OCI-LY7 (cell line): ENCODE measurements around the gene OPCML. TPM values are rescaled to one million over a fixed set of nuclear protein-coding genes. Genes with fewer than 3 reads are reported as not detected.

Experiments used
- BruUV-seq: library from RNA; stranded (reverse); fragments of 400-500 nt; replicated peaks from 2 replicates; lab custom pipeline; 2021; lab: Mats Ljungman, UMichigan
- CTCF ChIA-PET: fragments of 300-600 bp; sonication (Branson Sonifier 250); formaldehyde crosslinking; loops from one replicate; lab custom pipeline; 2022; ENCODE audit warnings: antibody characterized with exemption; ENCODE audit not compliant: unreplicated experiment; lab: Charles Lee
- POLR2A ChIA-PET: fragments of 300-600 bp; sonication (Branson Sonifier 250); formaldehyde crosslinking; loops from one replicate; lab custom pipeline; 2022; ENCODE audit warnings: antibody characterized with exemption; lab: Charles Lee
- DNase-seq: peaks from one replicate; pipeline ENCODE4 v3.0.0-alpha.2; 2015; ENCODE audit warnings: low spot score
- H2AFZ ChIP-seq: fragments of 200-600 bp; sonication (generic), shearing (Covaris generic); 2 replicates; pipeline ENCODE4 v1.6.1; 2014; ENCODE audit warnings: mild to moderate bottlenecking, antibody characterized with exemption, low read length, moderate library complexity
- H3K27ac ChIP-seq: fragments of 200-600 bp; sonication (generic); 2 replicates; pipeline ENCODE4 v1.5.1; 2014; ENCODE audit warnings: mixed run types, low read depth, mild to moderate bottlenecking, moderate library complexity, low read length, inconsistent platforms; ENCODE audit not compliant: poor library complexity, severe bottlenecking
- H3K36me3 ChIP-seq: fragments of 200-600 bp; sonication (generic); 2 replicates; pipeline ENCODE4 v1.6.1; 2014; ENCODE audit warnings: mild to moderate bottlenecking, antibody characterized with exemption, low read length, moderate library complexity, mixed read lengths; ENCODE audit not compliant: insufficient read depth
- H3K4me1 ChIP-seq: fragments of 200-600 bp; sonication (generic); 2 replicates; pipeline ENCODE4 v1.5.1; 2014; ENCODE audit warnings: mild to moderate bottlenecking, low read length; ENCODE audit not compliant: insufficient read depth, poor library complexity, severe bottlenecking
- H3K4me2 ChIP-seq: fragments of 200-600 bp; sonication (generic); 2 replicates; pipeline ENCODE4 v1.6.1; 2014; ENCODE audit warnings: mild to moderate bottlenecking, low read length
- H3K4me3 ChIP-seq: fragments of 200-600 bp; sonication (generic); 2 replicates; pipeline ENCODE4 v1.5.1; 2014; ENCODE audit warnings: mild to moderate bottlenecking, low read depth, low read length; ENCODE audit not compliant: poor library complexity, severe bottlenecking
- H3K79me2 ChIP-seq: fragments of 200-600 bp; sonication (generic); 2 replicates; pipeline ENCODE4 v1.6.1; 2016; ENCODE audit warnings: low read depth, mild to moderate bottlenecking, low read length, moderate library complexity, mixed read lengths; ENCODE audit not compliant: insufficient read depth
- H3K9me2 ChIP-seq: fragments of 200-600 bp; sonication (generic); 2 replicates; pipeline ENCODE4 v1.6.1; 2016; ENCODE audit warnings: mild to moderate bottlenecking, low read length, mixed read lengths; ENCODE audit not compliant: insufficient read depth
- H3K9me3 ChIP-seq: fragments of 200-600 bp; sonication (generic); 2 replicates; pipeline ENCODE4 v1.6.1; 2014; ENCODE audit warnings: mild to moderate bottlenecking, mixed run types, low read length, mixed read lengths
- H4K20me1 ChIP-seq: fragments of 200-600 bp; sonication (generic); 2 replicates; pipeline ENCODE4 v1.6.1; 2014; ENCODE audit warnings: mild to moderate bottlenecking, antibody characterized with exemption, low read length, moderate library complexity, mixed read lengths; ENCODE audit not compliant: insufficient read depth
- CTCF ChIP-seq: fragments of 200-600 bp; sonication (generic); conservative IDR thresholded peaks from 2 replicates; pipeline ENCODE4 v1.5.1; 2014; ENCODE audit warnings: mild to moderate bottlenecking, antibody characterized with exemption, low read length, moderate library complexity, mixed read lengths
- EZH2phosphoT487 ChIP-seq: fragments of 200-600 bp; sonication (generic); IDR thresholded peaks from 2 replicates; pipeline ENCODE4 v1.6.1; 2018; ENCODE audit warnings: low read depth, borderline replicate concordance, mild to moderate bottlenecking, mixed run types, antibody characterized with exemption, low read length, moderate library complexity, mixed read lengths
- intact Hi-C: fragments of 100-400 bp; cut with micrococcal nuclease; formaldehyde crosslinking; loops from one replicate; pipeline ENCODE4 v1.10.0; 2022; ENCODE audit not compliant: unreplicated experiment
- total RNA-seq, 2 experiments: library from RNA; depleted of rRNA in 1 of 2; stranded (reverse); fragments of >200 nt in 1 of 2; shearing (Covaris generic) in 1 of 2; gene quantifications; 2 replicates each; pipeline ENCODE4 v1.2.3, GENCODE V29; 2014 to 2022

OPCML gene
- total RNA-seq, 2 experiments from 2014 or later: not detected

DNA sequence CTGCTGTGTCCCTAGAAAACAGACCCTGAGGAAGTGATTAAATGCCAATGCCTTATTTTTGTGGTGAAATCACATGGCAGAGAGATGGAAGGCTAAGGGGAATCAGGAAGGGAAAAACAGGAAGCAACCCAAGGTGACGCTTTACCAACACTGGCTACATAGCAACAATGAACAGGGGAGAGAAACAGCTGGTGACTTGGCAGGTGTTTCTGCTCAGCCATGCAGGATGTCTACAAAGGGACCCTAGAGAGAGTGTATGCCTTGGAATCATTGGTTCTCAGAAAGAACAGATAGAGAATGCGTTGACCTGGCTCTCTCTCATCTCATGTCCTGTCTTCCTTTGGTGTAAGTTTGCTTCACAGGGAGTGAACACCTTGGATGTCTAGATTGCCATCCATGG is 911.9 kb downstream of the OPCML start:
- CTCF ChIA-PET: no interaction called here
- H3K9me2 ChIP-seq: no peaks in the 10 kb centered on the region
- no peaks in the 10 kb centered on the region for H4K20me1 ChIP-seq
- no peaks in the 10 kb centered on the region for H3K36me3 ChIP-seq
- H3K4me2 ChIP-seq: no peak overlapping the region
- H3K79me2 ChIP-seq: no peaks in the 10 kb centered on the region
- TF ChIP-seq CTCF (no peak), EZH2phosphoT487 (no peak)
- no peak overlapping the region for H2AFZ ChIP-seq
- BruUV-seq: no TSS peak
- H3K27ac ChIP-seq: no peak overlapping the region
- intact Hi-C loops: no loop called here
- H3K9me3 ChIP-seq: no peaks in the 10 kb centered on the region
- H3K4me3 ChIP-seq: no peak overlapping the region
- POLR2A ChIA-PET: no interaction called here
- DNase-seq: no peak
- no peaks in the 10 kb centered on the region for H3K4me1 ChIP-seq

DNA sequence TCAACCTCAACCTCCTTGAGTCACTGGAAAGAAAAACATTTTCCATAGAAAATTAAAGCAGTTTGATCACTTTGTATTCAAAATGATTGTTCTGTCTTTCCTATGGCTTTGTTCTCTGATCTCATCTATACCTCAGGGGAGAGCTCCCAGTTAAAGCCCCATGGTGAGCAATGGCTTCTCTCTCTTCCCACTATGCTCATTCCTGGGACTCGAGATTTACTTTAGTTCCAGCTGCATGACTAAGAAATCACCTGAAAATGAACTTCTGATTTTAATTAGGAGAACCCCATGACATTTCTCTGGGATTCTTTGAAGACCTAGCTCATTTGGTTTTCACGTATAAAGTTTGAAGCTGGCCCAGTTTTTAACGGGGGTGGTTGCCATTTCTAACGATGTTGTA is 921.5 kb downstream of the OPCML start:
- intact Hi-C loops: no loop called here
- POLR2A ChIA-PET: interaction anchor here (0.7 to 0.9 kb wide), 2 partner anchors 11 to 17 kb away, joined by 3 to 4 read pairs; no protein-coding TSS in a partner anchor
- H2AFZ ChIP-seq: no peak overlapping the region
- TF ChIP-seq EZH2phosphoT487: no peak
- TF ChIP-seq CTCF: no peak
- no peaks in the 10 kb centered on the region for H4K20me1 ChIP-seq
- BruUV-seq: no TSS peak
- no peaks in the 10 kb centered on the region for H3K9me2 ChIP-seq
- no peak overlapping the region for H3K4me2 ChIP-seq
- no peak overlapping the region for H3K4me3 ChIP-seq
- CTCF ChIA-PET: no interaction called here
- H3K27ac ChIP-seq: no peak overlapping the region
- no peaks in the 10 kb centered on the region for H3K9me3 ChIP-seq
- H3K36me3 ChIP-seq: no peaks in the 10 kb centered on the region
- no peaks in the 10 kb centered on the region for H3K79me2 ChIP-seq
- DNase-seq: no peak
- no peaks in the 10 kb centered on the region for H3K4me1 ChIP-seq

GRCh38 chr11:132610216-132610615 is 922.1 kb downstream of the OPCML start:
- H3K27ac ChIP-seq: no peak overlapping the region
- no peaks in the 10 kb centered on the region for H3K79me2 ChIP-seq
- CTCF ChIA-PET: no interaction called here
- POLR2A ChIA-PET: interaction anchor here (0.9 kb wide), 1 partner anchor 11 kb away, joined by 3 read pairs; no protein-coding TSS in a partner anchor
- H3K9me2 ChIP-seq: no peaks in the 10 kb centered on the region
- H3K9me3 ChIP-seq: no peaks in the 10 kb centered on the region
- H3K4me2 ChIP-seq: no peak overlapping the region
- no peak overlapping the region for H2AFZ ChIP-seq
- intact Hi-C loops: no loop called here
- BruUV-seq: no TSS peak
- TF ChIP-seq EZH2phosphoT487 (no peak), CTCF (no peak)
- no peaks in the 10 kb centered on the region for H3K4me1 ChIP-seq
- H3K36me3 ChIP-seq: no peaks in the 10 kb centered on the region
- H4K20me1 ChIP-seq: no peaks in the 10 kb centered on the region
- no peak for DNase-seq
- no peak overlapping the region for H3K4me3 ChIP-seq
